Measurements from ENCODE around the gene SMYD3.

SMYD3 gene

DNA sequence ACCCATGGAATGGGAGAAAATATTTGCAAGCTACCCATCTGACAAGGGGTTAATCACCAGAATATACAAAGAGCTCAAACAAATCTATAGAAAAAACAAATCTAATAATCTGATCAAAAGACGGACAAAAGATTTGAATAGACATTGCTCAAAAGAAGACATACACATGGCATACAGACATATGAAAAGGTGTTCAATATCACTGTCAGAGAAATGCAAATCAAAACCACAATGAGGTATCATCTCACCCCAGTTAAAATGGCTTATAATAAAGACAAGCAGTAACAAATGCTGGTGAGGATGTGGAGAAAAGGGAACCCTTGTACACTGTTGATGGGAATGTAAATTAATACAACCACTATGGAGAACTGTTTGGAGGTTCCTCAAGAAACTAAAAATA lies 600.9 kb downstream of the SMYD3 start:
- no peak for DNase-seq (ENCODE audit: extremely low spot score)
- TF ChIP-seq FOXA1 (IDR thresholded peaks at IDR 0.05) (no peak), NFRKB (IDR thresholded peaks at IDR 0.05) (no peak), CTBP1 (IDR thresholded peaks at IDR 0.05; ENCODE audit: borderline replicate concordance) (no peak), FOXK2 (IDR thresholded peaks at IDR 0.05) (no peak), ELF4 (IDR thresholded peaks at IDR 0.05) (no peak), SP1 (IDR thresholded peaks at IDR 0.05) (no peak), LEF1 (IDR thresholded peaks at IDR 0.05; ENCODE audit: borderline replicate concordance) (no peak), HDGF (IDR thresholded peaks at IDR 0.05; ENCODE audit: borderline replicate concordance) (no peak), ZNF384 (IDR thresholded peaks at IDR 0.05) (no peak), BHLHE40 (IDR thresholded peaks at IDR 0.05; ENCODE audit: borderline replicate concordance) (no peak), TARDBP (IDR thresholded peaks at IDR 0.05) (no peak), FOXM1 (IDR thresholded peaks at IDR 0.05; ENCODE audit: borderline replicate concordance) (no peak), L3MBTL2 (conservative IDR thresholded peaks at IDR 0.05) (no peak), ARNT (IDR thresholded peaks at IDR 0.05) (no peak), SUZ12 (IDR thresholded peaks at IDR 0.05) (no peak)
- TF ChIP-seq, protein P1, sequence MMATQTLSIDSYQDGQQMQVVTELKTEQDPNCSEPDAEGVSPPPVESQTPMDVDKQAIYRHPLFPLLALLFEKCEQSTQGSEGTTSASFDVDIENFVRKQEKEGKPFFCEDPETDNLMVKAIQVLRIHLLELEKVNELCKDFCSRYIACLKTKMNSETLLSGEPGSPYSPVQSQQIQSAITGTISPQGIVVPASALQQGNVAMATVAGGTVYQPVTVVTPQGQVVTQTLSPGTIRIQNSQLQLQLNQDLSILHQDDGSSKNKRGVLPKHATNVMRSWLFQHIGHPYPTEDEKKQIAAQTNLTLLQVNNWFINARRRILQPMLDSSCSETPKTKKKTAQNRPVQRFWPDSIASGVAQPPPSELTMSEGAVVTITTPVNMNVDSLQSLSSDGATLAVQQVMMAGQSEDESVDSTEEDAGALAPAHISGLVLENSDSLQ (IDR thresholded peaks at IDR 0.05) = no peak
- ChIA-PET CTCF (no interaction called here), POLR2A (no interaction called here)

DNA sequence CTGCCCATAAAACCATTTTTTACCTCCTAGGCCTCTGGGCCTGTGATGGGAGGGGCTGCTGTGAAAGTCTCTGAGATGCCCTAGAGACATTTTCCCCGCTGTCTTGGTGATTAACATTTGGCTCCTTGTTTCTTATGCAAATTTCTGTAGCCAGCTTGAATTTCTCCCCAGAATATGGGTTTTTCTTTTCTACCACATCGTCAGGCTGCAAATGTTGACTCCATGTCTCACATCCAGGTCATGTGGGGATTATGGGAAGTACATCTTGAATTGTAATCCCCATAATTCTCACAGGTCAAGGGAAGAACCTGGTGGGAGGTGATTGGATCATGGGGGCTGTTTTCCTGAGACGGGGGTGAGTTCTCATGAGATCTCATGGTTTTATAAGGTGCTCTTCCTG lies 603.2 kb downstream of the SMYD3 start:
- ChIA-PET CTCF (no interaction called here), POLR2A (no interaction called here)
- DNase-seq (ENCODE audit: extremely low spot score) = no peak
- TF ChIP-seq L3MBTL2 (conservative IDR thresholded peaks at IDR 0.05) (no peak), CTBP1 (IDR thresholded peaks at IDR 0.05; ENCODE audit: borderline replicate concordance) (no peak), TARDBP (IDR thresholded peaks at IDR 0.05) (no peak), ELF4 (IDR thresholded peaks at IDR 0.05) (no peak), FOXM1 (IDR thresholded peaks at IDR 0.05; ENCODE audit: borderline replicate concordance) (no peak)

DNA sequence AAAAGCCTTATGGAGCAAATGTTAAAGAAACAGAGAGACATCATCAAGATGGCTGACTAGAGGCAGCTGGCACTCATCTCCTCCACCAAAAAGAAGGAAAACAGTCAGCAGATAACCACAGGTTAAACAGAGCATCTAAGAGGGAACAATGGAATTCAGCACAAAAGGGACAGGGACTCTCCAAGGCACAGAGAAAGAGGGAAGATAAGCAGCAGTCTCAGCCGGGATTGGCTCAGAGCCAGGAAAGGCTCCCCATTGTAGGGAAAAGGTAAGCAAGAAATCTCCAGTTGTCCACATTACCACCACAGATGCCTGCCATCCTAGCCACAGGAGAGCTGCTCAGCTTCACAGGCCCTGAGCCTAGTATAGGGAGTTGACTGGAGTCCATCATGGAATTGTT lies 605.5 kb downstream of the SMYD3 start:
- ChIA-PET POLR2A (no interaction called here), CTCF (no interaction called here)
- TF ChIP-seq NFRKB (IDR thresholded peaks at IDR 0.05) (no peak), ZNF384 (IDR thresholded peaks at IDR 0.05) (no peak), ARNT (IDR thresholded peaks at IDR 0.05) (no peak), SUZ12 (IDR thresholded peaks at IDR 0.05) (no peak), FOXM1 (IDR thresholded peaks at IDR 0.05; ENCODE audit: borderline replicate concordance) (no peak), LEF1 (IDR thresholded peaks at IDR 0.05; ENCODE audit: borderline replicate concordance) (no peak), FOXA1 (IDR thresholded peaks at IDR 0.05) (no peak), CTBP1 (IDR thresholded peaks at IDR 0.05; ENCODE audit: borderline replicate concordance) (no peak), SP1 (IDR thresholded peaks at IDR 0.05) (no peak), HDGF (IDR thresholded peaks at IDR 0.05; ENCODE audit: borderline replicate concordance) (no peak), L3MBTL2 (conservative IDR thresholded peaks at IDR 0.05) (no peak), TARDBP (IDR thresholded peaks at IDR 0.05) (no peak), BHLHE40 (IDR thresholded peaks at IDR 0.05; ENCODE audit: borderline replicate concordance) (no peak), ELF4 (IDR thresholded peaks at IDR 0.05) (no peak), FOXK2 (IDR thresholded peaks at IDR 0.05) (no peak)
- TF ChIP-seq, protein P1 (IDR thresholded peaks at IDR 0.05) = no peak
- DNase-seq (ENCODE audit: extremely low spot score) = no peak

DNA sequence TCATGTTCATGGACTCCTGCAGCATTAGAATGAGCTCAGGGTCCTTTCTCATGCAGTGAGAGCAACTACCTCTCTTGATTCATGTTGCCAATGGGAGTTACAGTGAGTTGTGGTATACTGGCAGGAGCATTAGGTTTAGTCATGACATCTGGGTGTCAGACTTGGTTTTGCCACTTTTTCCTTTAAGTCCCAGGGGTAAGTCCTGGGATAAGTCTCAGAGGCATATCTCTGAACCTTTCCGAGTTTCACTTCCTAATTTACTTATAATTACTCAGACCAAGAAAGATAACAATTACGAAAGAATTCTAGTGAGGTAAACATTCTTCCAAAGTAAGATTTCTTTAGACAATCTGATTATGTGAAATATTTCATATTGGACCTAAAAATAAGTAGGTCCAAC lies 606.0 kb downstream of the SMYD3 start:
- CTCF ChIA-PET = no interaction called here
- POLR2A ChIA-PET = no interaction called here
- TF ChIP-seq SP1 (IDR thresholded peaks at IDR 0.05) = no peak
- no peak for TF ChIP-seq LEF1 (IDR thresholded peaks at IDR 0.05; ENCODE audit: borderline replicate concordance)
- TF ChIP-seq, protein P1 (IDR thresholded peaks at IDR 0.05) = no peak
- no peak for TF ChIP-seq ZNF384 (IDR thresholded peaks at IDR 0.05)
- TF ChIP-seq L3MBTL2 (conservative IDR thresholded peaks at IDR 0.05) = no peak
- no peak for TF ChIP-seq ARNT (IDR thresholded peaks at IDR 0.05)
- TF ChIP-seq SUZ12 (IDR thresholded peaks at IDR 0.05) = no peak
- no peak for TF ChIP-seq FOXK2 (IDR thresholded peaks at IDR 0.05)
- DNase-seq (ENCODE audit: extremely low spot score) = no peak

DNA sequence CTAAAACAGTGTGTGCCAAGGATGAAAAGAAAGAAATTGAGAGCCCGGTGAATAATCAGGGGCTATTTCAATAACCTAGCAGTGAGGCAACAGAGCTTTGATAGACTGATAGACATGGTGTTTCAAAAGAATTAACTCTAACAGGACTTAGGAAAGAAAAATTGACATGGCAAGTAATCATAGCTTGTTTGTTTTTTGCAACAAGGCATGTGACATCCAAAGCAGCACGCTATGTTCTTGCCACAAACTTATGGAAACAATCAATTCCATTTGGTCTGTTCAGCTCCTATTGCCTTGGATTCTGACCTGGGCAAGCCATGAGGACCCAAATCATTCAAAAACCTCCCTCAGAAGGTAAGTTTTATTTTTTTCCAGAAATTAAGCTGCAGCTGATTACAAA lies 608.5 kb downstream of the SMYD3 start:
- CTCF ChIA-PET = no interaction called here
- no peak for DNase-seq (ENCODE audit: extremely low spot score)
- TF ChIP-seq, protein P1 (IDR thresholded peaks at IDR 0.05) = no peak
- no peak for TF ChIP-seq BHLHE40 (IDR thresholded peaks at IDR 0.05; ENCODE audit: borderline replicate concordance)
- TF ChIP-seq ARNT (IDR thresholded peaks at IDR 0.05) = no peak
- no peak for TF ChIP-seq ELF4 (IDR thresholded peaks at IDR 0.05)
- TF ChIP-seq LEF1 (IDR thresholded peaks at IDR 0.05; ENCODE audit: borderline replicate concordance) = no peak
- TF ChIP-seq CTBP1 (IDR thresholded peaks at IDR 0.05; ENCODE audit: borderline replicate concordance) = no peak
- TF ChIP-seq HDGF (IDR thresholded peaks at IDR 0.05; ENCODE audit: borderline replicate concordance) = no peak
- TF ChIP-seq FOXM1 (IDR thresholded peaks at IDR 0.05; ENCODE audit: borderline replicate concordance) = no peak
- TF ChIP-seq TARDBP (IDR thresholded peaks at IDR 0.05) = no peak
- TF ChIP-seq SP1 (IDR thresholded peaks at IDR 0.05) = no peak
- no peak for TF ChIP-seq L3MBTL2 (conservative IDR thresholded peaks at IDR 0.05)
- TF ChIP-seq FOXA1 (IDR thresholded peaks at IDR 0.05) = no peak
- TF ChIP-seq SUZ12 (IDR thresholded peaks at IDR 0.05) = no peak
- TF ChIP-seq FOXK2 (IDR thresholded peaks at IDR 0.05) = no peak
- POLR2A ChIA-PET = no interaction called here

DNA sequence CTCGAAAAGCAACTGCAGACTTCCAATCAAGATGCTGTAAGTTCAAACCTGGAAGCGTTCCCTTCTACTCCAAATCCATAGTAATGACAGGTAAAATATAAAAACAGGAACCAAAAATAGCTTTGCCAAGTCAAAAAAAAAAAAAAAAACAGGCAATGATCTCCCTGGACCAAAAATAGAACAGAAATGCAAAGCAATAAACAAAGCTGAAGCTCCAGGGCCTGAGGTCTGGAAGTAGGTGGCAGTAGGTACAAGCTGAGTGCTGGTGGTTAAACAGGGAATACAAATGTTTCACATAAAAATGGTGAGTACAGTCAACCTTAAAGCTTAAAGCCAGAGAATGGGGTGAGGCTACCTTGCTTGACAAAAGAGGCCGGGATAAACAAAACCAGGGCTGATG lies 610.8 kb downstream of the SMYD3 start:
- ChIA-PET POLR2A (no interaction called here), CTCF (no interaction called here)
- TF ChIP-seq SUZ12 (IDR thresholded peaks at IDR 0.05) (no peak), SP1 (IDR thresholded peaks at IDR 0.05) (no peak), L3MBTL2 (conservative IDR thresholded peaks at IDR 0.05) (no peak), NFRKB (IDR thresholded peaks at IDR 0.05) (no peak), CTBP1 (IDR thresholded peaks at IDR 0.05; ENCODE audit: borderline replicate concordance) (no peak), ARNT (IDR thresholded peaks at IDR 0.05) (no peak), LEF1 (IDR thresholded peaks at IDR 0.05; ENCODE audit: borderline replicate concordance) (no peak), TARDBP (IDR thresholded peaks at IDR 0.05) (no peak), ELF4 (IDR thresholded peaks at IDR 0.05) (no peak), FOXK2 (IDR thresholded peaks at IDR 0.05) (no peak), FOXA1 (IDR thresholded peaks at IDR 0.05) (no peak), FOXM1 (IDR thresholded peaks at IDR 0.05; ENCODE audit: borderline replicate concordance) (no peak), ZNF384 (IDR thresholded peaks at IDR 0.05) (no peak), BHLHE40 (IDR thresholded peaks at IDR 0.05; ENCODE audit: borderline replicate concordance) (no peak)
- TF ChIP-seq, protein P1 (IDR thresholded peaks at IDR 0.05) = no peak
- DNase-seq (ENCODE audit: extremely low spot score) = no peak

Data from HEK293T (cell line).